Measurements from ENCODE around the gene SMIM35. TPM values are rescaled to one million over a fixed set of nuclear protein-coding genes. Genes with fewer than 3 reads are reported as not detected.

The SMIM35 gene
- total RNA-seq, 1 donor from 2014 or later, result not detected

DNA sequence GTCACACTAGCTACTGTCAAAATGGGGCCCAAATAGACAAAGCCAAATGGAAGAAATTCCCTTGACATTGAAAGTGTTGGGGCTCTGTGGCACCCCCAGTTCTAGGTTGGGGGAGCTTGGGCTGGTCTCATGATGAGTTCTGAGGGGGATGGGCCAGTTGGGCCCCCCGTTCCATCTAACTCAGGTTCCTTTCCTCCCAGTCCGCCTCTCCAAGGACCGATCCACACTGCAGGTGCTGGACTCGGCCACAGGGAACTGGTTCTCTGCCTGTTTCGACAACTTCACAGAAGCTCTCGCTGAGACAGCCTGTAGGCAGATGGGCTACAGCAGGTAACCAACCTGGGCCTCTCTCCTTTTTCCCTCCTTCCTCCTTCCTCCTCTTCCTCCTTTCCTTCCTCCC lies 17.7 kb upstream of the SMIM35 start:
- peaks cover 5% of the 10 kb centered on the region for H3K9me3 Mint-ChIP-seq (ENCODE audit: unreplicated experiment)
- no peak overlapping the region for H3K4me3 Mint-ChIP-seq (ENCODE audit: unreplicated experiment)
- peaks cover 29% of the 10 kb centered on the region for H3K4me1 Mint-ChIP-seq (ENCODE audit: low read depth, unreplicated experiment)
- H3K36me3 Mint-ChIP-seq (ENCODE audit: unreplicated experiment), result peaks cover 4% of the 10 kb centered on the region
- no peak overlapping the region for H3K27ac Mint-ChIP-seq (ENCODE audit: unreplicated experiment)
- TF ChIP-seq, protein P1, sequence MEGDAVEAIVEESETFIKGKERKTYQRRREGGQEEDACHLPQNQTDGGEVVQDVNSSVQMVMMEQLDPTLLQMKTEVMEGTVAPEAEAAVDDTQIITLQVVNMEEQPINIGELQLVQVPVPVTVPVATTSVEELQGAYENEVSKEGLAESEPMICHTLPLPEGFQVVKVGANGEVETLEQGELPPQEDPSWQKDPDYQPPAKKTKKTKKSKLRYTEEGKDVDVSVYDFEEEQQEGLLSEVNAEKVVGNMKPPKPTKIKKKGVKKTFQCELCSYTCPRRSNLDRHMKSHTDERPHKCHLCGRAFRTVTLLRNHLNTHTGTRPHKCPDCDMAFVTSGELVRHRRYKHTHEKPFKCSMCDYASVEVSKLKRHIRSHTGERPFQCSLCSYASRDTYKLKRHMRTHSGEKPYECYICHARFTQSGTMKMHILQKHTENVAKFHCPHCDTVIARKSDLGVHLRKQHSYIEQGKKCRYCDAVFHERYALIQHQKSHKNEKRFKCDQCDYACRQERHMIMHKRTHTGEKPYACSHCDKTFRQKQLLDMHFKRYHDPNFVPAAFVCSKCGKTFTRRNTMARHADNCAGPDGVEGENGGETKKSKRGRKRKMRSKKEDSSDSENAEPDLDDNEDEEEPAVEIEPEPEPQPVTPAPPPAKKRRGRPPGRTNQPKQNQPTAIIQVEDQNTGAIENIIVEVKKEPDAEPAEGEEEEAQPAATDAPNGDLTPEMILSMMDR (IDR thresholded peaks at IDR 0.05; ENCODE audit: partially characterized antibody, unreplicated experiment), result no peak
- DNase-seq, result no peak
- H3K27me3 Mint-ChIP-seq (ENCODE audit: unreplicated experiment), result peaks cover 7% of the 10 kb centered on the region

DNA sequence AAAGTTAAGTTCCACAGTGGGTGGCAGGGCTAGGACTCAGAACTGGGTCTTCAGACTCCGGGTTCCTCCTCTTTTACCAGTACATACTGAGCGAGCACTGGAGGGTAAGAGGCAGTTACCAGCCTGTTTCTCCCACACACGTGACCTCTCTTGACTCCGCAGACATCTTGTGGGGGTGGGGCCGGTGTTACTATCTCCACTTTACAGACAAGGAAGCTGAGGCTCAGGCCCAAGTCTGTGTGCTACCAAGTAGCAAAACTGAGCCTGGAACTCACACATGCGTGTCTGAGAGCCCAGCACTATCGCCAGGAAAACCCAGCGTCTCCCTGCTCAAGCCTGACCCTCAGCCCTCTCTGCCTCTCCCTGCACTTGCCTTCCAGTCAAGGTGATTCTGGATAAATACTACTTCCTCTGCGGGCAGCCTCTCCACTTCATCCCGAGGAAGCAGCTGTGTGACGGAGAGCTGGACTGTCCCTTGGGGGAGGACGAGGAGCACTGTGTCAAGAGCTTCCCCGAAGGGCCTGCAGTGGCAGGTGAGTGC lies 16.0 kb upstream of the SMIM35 start:
- peaks cover 44% of the 10 kb centered on the region for H3K4me1 Mint-ChIP-seq (ENCODE audit: low read depth, unreplicated experiment)
- peaks cover 4% of the 10 kb centered on the region for H3K36me3 Mint-ChIP-seq (ENCODE audit: unreplicated experiment)
- peak overlapping the region; percentile 43 for H3K27ac Mint-ChIP-seq (ENCODE audit: unreplicated experiment)
- DNase-seq, result no peak
- peaks cover 14% of the 10 kb centered on the region for H3K27me3 Mint-ChIP-seq (ENCODE audit: unreplicated experiment)
- peak overlapping the region; percentile 46 for H3K4me3 Mint-ChIP-seq (ENCODE audit: unreplicated experiment)
- peaks cover 9% of the 10 kb centered on the region for H3K9me3 Mint-ChIP-seq (ENCODE audit: unreplicated experiment)
- TF ChIP-seq, protein P1 (IDR thresholded peaks at IDR 0.05; ENCODE audit: partially characterized antibody, unreplicated experiment), result no peak

DNA sequence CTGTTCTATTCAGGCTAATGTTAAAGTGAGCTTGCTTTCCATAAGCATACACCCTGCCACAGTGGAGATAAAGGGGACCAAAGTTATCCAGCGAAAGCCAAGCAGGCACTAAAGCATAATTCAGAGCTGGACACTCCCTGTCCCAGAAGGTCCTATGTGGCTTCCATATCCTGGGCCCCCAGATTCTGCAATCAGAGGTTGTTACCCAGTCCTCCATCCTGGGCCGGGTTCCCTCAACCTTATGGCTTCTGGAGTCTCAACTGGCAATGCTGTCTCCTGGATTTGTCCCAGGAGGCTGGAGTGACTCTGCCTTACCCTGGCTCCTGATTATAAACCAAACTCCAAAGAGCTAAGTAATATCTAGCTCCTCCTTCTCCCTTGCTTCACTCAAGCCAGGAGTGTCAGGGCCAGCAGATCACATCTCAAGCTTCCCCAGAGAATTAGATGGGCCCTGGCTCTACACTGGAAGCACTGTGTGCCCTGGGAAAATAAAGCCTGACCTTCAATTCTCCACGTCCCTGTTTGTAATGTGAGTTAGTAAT lies 14.0 kb upstream of the SMIM35 start:
- Mint-ChIP-seq H3K4me1 (ENCODE audit: low read depth, unreplicated experiment) (peaks cover 52% of the 10 kb centered on the region), H3K9me3 (ENCODE audit: unreplicated experiment) (peaks cover 9% of the 10 kb centered on the region), H3K4me3 (ENCODE audit: unreplicated experiment) (peak overlapping the region; percentile 74), H3K27me3 (ENCODE audit: unreplicated experiment) (peaks cover 11% of the 10 kb centered on the region), H3K36me3 (ENCODE audit: unreplicated experiment) (peaks cover 4% of the 10 kb centered on the region), H3K27ac (ENCODE audit: unreplicated experiment) (peak overlapping the region; percentile 98)
- no peak for DNase-seq
- TF ChIP-seq, protein P1 (IDR thresholded peaks at IDR 0.05; ENCODE audit: partially characterized antibody, unreplicated experiment), result no peak

DNA sequence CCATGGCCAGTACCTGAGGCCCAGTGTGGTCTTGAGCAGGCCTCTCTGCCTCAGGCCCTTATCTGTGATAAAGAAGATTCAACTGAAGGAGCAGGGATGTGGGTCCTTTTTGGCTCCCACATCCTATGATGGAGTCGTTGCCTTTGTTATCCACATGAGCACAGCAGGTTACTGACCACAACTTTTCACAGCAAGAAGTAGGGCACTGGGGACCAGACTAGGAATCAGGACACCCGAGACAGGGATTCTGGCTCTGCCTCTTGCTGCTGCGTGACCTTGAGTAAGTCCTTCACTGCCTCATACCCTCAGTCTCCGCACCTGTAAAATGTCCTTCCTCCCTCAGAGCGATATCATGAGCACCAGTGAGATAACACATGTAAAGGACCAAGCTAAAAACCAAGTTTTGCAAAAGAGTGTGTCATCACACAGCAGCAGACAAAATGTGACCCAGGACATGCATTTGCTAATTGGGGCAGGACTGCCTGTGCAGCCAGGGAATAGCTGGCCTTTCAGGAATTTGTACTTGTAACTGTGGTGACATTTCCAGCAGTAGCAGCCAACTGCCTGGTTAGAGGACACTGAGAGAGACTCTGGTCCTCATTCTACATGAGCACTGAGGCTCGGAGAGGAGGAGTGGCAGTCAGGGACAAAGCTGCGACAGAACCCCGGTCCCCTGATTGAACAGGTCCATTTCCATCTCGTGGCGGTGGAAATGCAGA lies 13.2 kb upstream of the SMIM35 start:
- DNase-seq, result no peak
- Mint-ChIP-seq H3K9me3 (ENCODE audit: unreplicated experiment) (peaks cover 9% of the 10 kb centered on the region), H3K27me3 (ENCODE audit: unreplicated experiment) (peaks cover 11% of the 10 kb centered on the region)

More for the DNA sequence above, 13.2 kb upstream of the SMIM35 start:
- Mint-ChIP-seq H3K36me3 (ENCODE audit: unreplicated experiment) (peaks cover 4% of the 10 kb centered on the region), H3K27ac (ENCODE audit: unreplicated experiment) (peak overlapping the region; percentile 98), H3K4me1 (ENCODE audit: low read depth, unreplicated experiment) (peaks cover 56% of the 10 kb centered on the region), H3K4me3 (ENCODE audit: unreplicated experiment) (peak overlapping the region; percentile 84)
- TF ChIP-seq, protein P1 (IDR thresholded peaks at IDR 0.05; ENCODE audit: partially characterized antibody, unreplicated experiment), result no peak

Measured in glutamatergic neuron (in vitro differentiated cells).